HG02571 (cell line): ENCODE data around the gene WNK1.

Source experiments
- ATAC-seq: cut with Tn5 transposase; IDR thresholded peaks from one replicate; pipeline ENCODE4 v1.9.1; 2021; ENCODE audit warnings: mild to moderate bottlenecking, moderate library complexity; ENCODE audit not compliant: unreplicated experiment

Gene WNK1

GRCh38 chr12:938810-939209, 186.4 kb downstream of the WNK1 start:
- ATAC-seq = no peak

- no peak for ATAC-seq
These were observed 190.7 kb downstream of the WNK1 start for GRCh38 chr12:943051-943450.

DNA sequence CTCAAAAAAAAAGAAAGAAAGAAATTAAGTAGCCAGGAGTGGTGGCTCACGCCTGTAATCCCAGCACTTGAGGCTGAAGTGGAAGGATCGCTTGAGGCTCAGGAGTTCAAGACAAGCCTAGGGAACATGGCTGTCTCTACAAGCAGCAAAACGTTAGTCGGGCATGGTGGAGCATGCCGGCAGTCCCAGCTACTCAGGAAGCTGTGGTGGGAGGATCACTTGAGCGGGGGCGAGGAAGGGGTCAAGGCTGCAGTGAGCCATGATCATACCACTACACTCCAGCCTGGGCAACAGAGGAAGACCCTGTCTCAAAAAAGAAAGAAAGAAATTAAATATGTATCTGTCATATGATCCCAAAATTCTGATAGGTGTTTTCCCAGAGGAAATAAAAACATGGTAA, 191.8 kb downstream of the WNK1 start:
- ATAC-seq = no peak

DNA sequence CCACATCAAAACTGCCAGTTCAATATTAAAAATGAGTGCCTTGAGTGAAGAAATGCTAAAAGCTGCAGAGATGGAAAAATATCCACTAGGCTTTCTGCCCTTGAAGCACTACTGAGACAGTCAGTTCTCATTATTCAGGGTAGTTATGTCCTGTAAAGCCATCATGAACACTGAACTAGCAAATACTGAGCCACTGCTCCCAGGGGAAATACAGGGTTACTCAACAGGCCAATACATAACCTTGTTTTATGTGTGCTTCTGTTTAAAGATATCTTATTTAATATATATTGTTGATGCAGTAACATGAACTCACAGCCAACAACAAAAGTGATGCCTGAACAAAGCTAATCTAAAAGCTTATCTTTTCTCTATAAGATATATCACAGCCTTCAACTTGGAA, 193.8 kb downstream of the WNK1 start:
- ATAC-seq = no peak

DNA sequence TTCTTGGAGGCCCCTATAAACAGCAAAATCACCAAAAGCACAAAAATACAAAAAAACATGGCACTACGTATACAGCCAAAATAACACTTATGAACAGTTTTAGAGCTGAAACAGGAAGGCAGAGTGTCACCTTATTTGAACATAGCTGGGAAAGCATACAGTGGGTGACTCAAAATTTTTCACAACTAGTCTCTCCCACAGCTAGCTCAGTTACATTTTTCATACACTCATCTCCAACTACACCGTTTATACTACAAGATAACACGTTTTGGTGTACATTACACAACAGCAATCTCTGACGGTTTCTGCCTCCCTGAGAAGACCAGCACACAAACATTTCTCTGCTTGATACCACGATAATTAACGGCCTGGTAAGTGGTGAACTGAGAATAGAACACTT, 194.3 kb downstream of the WNK1 start:
- no peak for ATAC-seq

- ATAC-seq = no peak
These were observed 195.9 kb downstream of the WNK1 start for GRCh38 chr12:948238-948637.

- peak; percentile 82 for ATAC-seq
These were observed 197.2 kb downstream of the WNK1 start, which contains the start of gene RAD52 for GRCh38 chr12:949453-950191. TSS of gene RAD52 (minus strand) at chr12:949694. CDS start at chr12:933058, 16,636 bp downstream.

DNA sequence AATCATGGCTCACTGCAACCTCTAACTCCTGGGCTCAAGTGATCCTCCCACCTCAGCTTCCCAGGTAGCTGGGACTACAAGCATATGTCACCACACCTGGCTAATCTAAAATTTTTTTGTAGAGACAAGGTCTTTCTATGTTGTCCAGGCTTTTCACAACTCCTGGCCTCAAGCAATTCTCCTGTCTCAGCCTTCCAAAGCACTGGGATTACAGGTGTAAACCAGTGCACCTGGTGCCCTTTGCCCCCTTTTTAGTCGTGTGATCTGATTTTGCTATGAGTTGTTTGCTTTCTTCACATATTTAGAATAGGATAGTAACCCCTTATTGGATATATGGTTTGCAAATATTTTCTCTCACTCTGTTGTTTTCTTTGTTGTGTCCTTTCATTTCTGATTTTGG, 198.8 kb downstream of the WNK1 start:
- no peak for ATAC-seq

- no peak for ATAC-seq
These were observed 201.4 kb downstream of the WNK1 start for GRCh38 chr12:953776-954175.

GRCh38 chr12:954741-955140, 202.4 kb downstream of the WNK1 start:
- ATAC-seq = no peak

- ATAC-seq = no peak
These were observed 203.6 kb downstream of the WNK1 start for GRCh38 chr12:955939-956338.

- ATAC-seq = no peak
These were observed 206.3 kb downstream of the WNK1 start for GRCh38 chr12:958588-959123.
